ENCODE results near the gene RNF141.

The RNF141 gene

GRCh38 chr11:10558288-10558687 is 17.3 kb upstream of the RNF141 start:
- no peak for DNase-seq

- no peak for DNase-seq
These were observed 15.6 kb upstream of the RNF141 start for GRCh38 chr11:10556590-10556989.

- no peak for DNase-seq
These were observed 10.9 kb upstream of the RNF141 start for GRCh38 chr11:10551845-10552352.

GRCh38 chr11:10551290-10551592 is 10.3 kb upstream of the RNF141 start:
- no peak for DNase-seq

GRCh38 chr11:10550503-10551289 is 9.7 kb upstream of the RNF141 start:
- no peak for DNase-seq

- DNase-seq: no peak
These were observed 3.8 kb upstream of the RNF141 start for GRCh38 chr11:10544491-10545465.

- no peak for DNase-seq
These were observed 2.8 kb upstream of the RNF141 start for GRCh38 chr11:10543782-10544181.

GRCh38 chr11:10542776-10543175 is 1.8 kb upstream of the RNF141 start:
- no peak for DNase-seq

- no peak for DNase-seq
These were observed 559 bp upstream of the RNF141 start for GRCh38 chr11:10541561-10541930.

GRCh38 chr11:10540546-10540914 is 457 bp downstream of the RNF141 start:
- DNase-seq: no peak

GRCh38 chr11:10539339-10539738 is 1.6 kb downstream of the RNF141 start:
- no peak for DNase-seq

- DNase-seq: no peak
These were observed 2.1 kb downstream of the RNF141 start for GRCh38 chr11:10538924-10539323.

- no peak for DNase-seq
These were observed 3.4 kb downstream of the RNF141 start for GRCh38 chr11:10537600-10537999.

- DNase-seq: no peak
These were observed 6.7 kb downstream of the RNF141 start for GRCh38 chr11:10534316-10534715.

GRCh38 chr11:10533323-10533722 is 7.7 kb downstream of the RNF141 start:
- no peak for DNase-seq

- no peak for DNase-seq
These were observed 8.5 kb downstream of the RNF141 start for GRCh38 chr11:10532526-10532925.

- no peak for DNase-seq
These were observed 11.7 kb downstream of the RNF141 start for GRCh38 chr11:10529279-10529678.

- no peak for DNase-seq
These were observed 12.9 kb downstream of the RNF141 start for GRCh38 chr11:10528121-10528520.

- DNase-seq: peak in 1 of 2 donors; percentile 3
These were observed 13.7 kb downstream of the RNF141 start for GRCh38 chr11:10526974-10527918.

- no peak for DNase-seq
These were observed 16.5 kb downstream of the RNF141 start for GRCh38 chr11:10524471-10524870.

- DNase-seq: no peak
These were observed 18.1 kb downstream of the RNF141 start for GRCh38 chr11:10522921-10523320.

GRCh38 chr11:10522276-10522675 is 18.7 kb downstream of the RNF141 start:
- DNase-seq: no peak

- DNase-seq: no peak
These were observed 20.4 kb downstream of the RNF141 start for GRCh38 chr11:10520562-10520961.
